Liver (tissue), 9 donors: ENCODE measurements around the gene PPP1R3D. TPM values are rescaled to one million over a fixed set of nuclear protein-coding genes. Genes with fewer than 3 reads are reported as not detected.

Source experiments
- DNase-seq: peaks from one replicate; pipeline ENCODE4 v3.0.0-alpha.2; 2017; ENCODE audit warnings: low spot score
- H3K27ac ChIP-seq, 2 donors: one replicate each; pipeline ENCODE4 v1.7.0; 2013; ENCODE audit warnings: inconsistent platforms in 2 of 2, low read length in 2 of 2, control low read depth in 1 of 2, low read depth in 1 of 2, mild to moderate bottlenecking in 1 of 2
- H3K27me3 ChIP-seq, 4 donors: one replicate each; pipeline versions ENCODE4 v1.6.1 to v1.7.0; 2013; ENCODE audit warnings: low read length in 3 of 4, inconsistent platforms in 1 of 4, mild to moderate bottlenecking in 1 of 4, moderate library complexity in 1 of 4; ENCODE audit not compliant: control insufficient read depth in 4 of 4, insufficient read depth in 4 of 4
- H3K36me3 ChIP-seq, 4 donors: one replicate each; pipeline versions ENCODE4 v1.6.1 to v1.7.0; 2013; ENCODE audit warnings: low read length in 3 of 4, mild to moderate bottlenecking in 3 of 4, low read depth in 1 of 4, moderate library complexity in 1 of 4; ENCODE audit not compliant: control insufficient read depth in 4 of 4, insufficient read depth in 3 of 4
- H3K4me1 ChIP-seq, 4 donors: one replicate each; pipeline versions ENCODE4 v1.6.1 to v1.7.0; 2013; ENCODE audit warnings: low read length in 3 of 4, mild to moderate bottlenecking in 3 of 4, moderate library complexity in 1 of 4; ENCODE audit not compliant: control insufficient read depth in 4 of 4, insufficient read depth in 4 of 4
- H3K4me3 ChIP-seq, 3 donors: one replicate each; pipeline versions ENCODE4 v1.6.1 to v1.7.0; 2013; ENCODE audit warnings: low read length in 3 of 3, control low read depth in 1 of 3, low read depth in 1 of 3, mild to moderate bottlenecking in 1 of 3
- H3K9ac ChIP-seq, 2 donors: one replicate each; pipeline ENCODE4 v1.7.0; 2013; ENCODE audit warnings: low read length in 2 of 2, mild to moderate bottlenecking in 2 of 2, moderate library complexity in 2 of 2, control low read depth in 1 of 2, low read depth in 1 of 2
- H3K9me3 ChIP-seq, 4 donors: one replicate each; pipeline versions ENCODE4 v1.6.1 to v1.7.0; 2013; ENCODE audit warnings: low read length in 3 of 4; ENCODE audit not compliant: control insufficient read depth in 4 of 4
- ATF3 ChIP-seq: IDR thresholded peaks from 2 replicates; pipeline ENCODE4 v1.6.1; 2016; ENCODE audit warnings: antibody characterized with exemption
- CTCF ChIP-seq: fragments of 150-350 bp; IDR thresholded peaks from 2 replicates; pipeline ENCODE4 v1.5.1; 2017; ENCODE audit warnings: improper control_type of control experiment, low read depth, low read length; ENCODE audit not compliant: missing input control
- EGR1 ChIP-seq, 2 donors: IDR thresholded peaks; 2 replicates each; pipeline ENCODE4 v1.6.1; 2016 to 2018; ENCODE audit warnings: antibody characterized with exemption in 2 of 2, low read depth in 2 of 2
- FOXA1 ChIP-seq: IDR thresholded peaks from 2 replicates; pipeline ENCODE4 v1.6.1; 2016; ENCODE audit warnings: antibody characterized with exemption
- FOXA2 ChIP-seq: IDR thresholded peaks from 2 replicates; pipeline ENCODE4 v1.6.1; 2016; ENCODE audit warnings: antibody characterized with exemption
- GABPA ChIP-seq, 2 donors: IDR thresholded peaks in 1 of 2; conservative IDR thresholded peaks in 1 of 2; 2 replicates each; pipeline ENCODE4 v1.6.1; 2016; ENCODE audit warnings: antibody characterized with exemption in 2 of 2, mild to moderate bottlenecking in 1 of 2, moderate library complexity in 1 of 2
- HNF4A ChIP-seq, 2 donors: conservative IDR thresholded peaks; 2 replicates each; pipeline ENCODE4 v1.6.1; 2016; ENCODE audit warnings: antibody characterized with exemption in 2 of 2, mild to moderate bottlenecking in 2 of 2
- HNF4G ChIP-seq: IDR thresholded peaks from 2 replicates; pipeline ENCODE4 v1.6.1; 2016; ENCODE audit warnings: antibody characterized with exemption
- JUND ChIP-seq, 2 donors: IDR thresholded peaks; 2 replicates each; pipeline ENCODE4 v1.6.1; 2016; ENCODE audit warnings: antibody characterized with exemption in 2 of 2
- NR2F2 ChIP-seq: IDR thresholded peaks from 2 replicates; pipeline ENCODE4 v1.6.1; 2016; ENCODE audit warnings: antibody characterized with exemption
- RAD21 ChIP-seq, 2 donors: IDR thresholded peaks; 2 replicates each; pipeline ENCODE4 v1.6.1; 2016; ENCODE audit warnings: antibody characterized with exemption in 2 of 2, mild to moderate bottlenecking in 2 of 2
- RXRA ChIP-seq, 2 donors: IDR thresholded peaks; 2 replicates each; pipeline ENCODE4 v1.6.1; 2017 to 2018; ENCODE audit warnings: antibody characterized with exemption in 2 of 2, mild to moderate bottlenecking in 1 of 2
- SP1 ChIP-seq: IDR thresholded peaks from 2 replicates; pipeline ENCODE4 v1.6.1; 2018; ENCODE audit warnings: antibody characterized with exemption, mild to moderate bottlenecking
- TAF1 ChIP-seq: conservative IDR thresholded peaks from 2 replicates; pipeline ENCODE4 v1.6.1; 2016; ENCODE audit warnings: antibody characterized with exemption, mild to moderate bottlenecking
- YY1 ChIP-seq: IDR thresholded peaks from 2 replicates; pipeline ENCODE4 v1.6.1; 2016; ENCODE audit warnings: antibody characterized with exemption, mild to moderate bottlenecking
- ZBTB33 ChIP-seq: IDR thresholded peaks from 2 replicates; pipeline ENCODE4 v1.6.1; 2016; ENCODE audit warnings: antibody characterized with exemption
- WGBS: extraction: QIAGEN DNeasy Blood & Tissue Kit; methylation state at CpG from one replicate; pipeline ENCODE4 v1.1.7; 2013; 5-methylcytosine and 5-hydroxymethylcytosine counted together
- polyA plus RNA-seq, 2 donors: library from polyadenylated mRNA; stranded (reverse) in 1 of 2; unstranded in 1 of 2; fragments of 200-250 nt in 1 of 2; fragments of >200 nt in 1 of 2; fragmentation: Nextera tagmentation in 1 of 2; extraction: Ambion mirVana in 1 of 2; gene quantifications; one replicate each; pipeline versions ENCODE4 v1.2.1 to v1.2.3, GENCODE V29; 2013 to 2015
- total RNA-seq, 2 donors: library from RNA; depleted of rRNA; stranded (reverse); fragments of >200 nt; gene quantifications; one replicate each; pipeline ENCODE4 v1.2.3, GENCODE V29; 2014
- TF ChIP-seq, protein P1 (sequence below): IDR thresholded peaks from 2 replicates; pipeline ENCODE4 v1.6.1; 2016; ENCODE audit warnings: antibody characterized with exemption
- TF ChIP-seq, protein P2 (sequence below): IDR thresholded peaks from 2 replicates; pipeline ENCODE4 v1.6.1; 2016; ENCODE audit warnings: antibody characterized with exemption, mild to moderate bottlenecking
- donor health status: healthy.
- donor health status: healthy.
- donor health status: healthy.
- donor health status: healthy.
- donor health status: healthy.

PPP1R3D gene
- 1 to 10 TPM; 1.4 to 2.2 TPM for total RNA-seq
- polyA plus RNA-seq = under 1 TPM; 0.28 to 0.66 TPM

DNA sequence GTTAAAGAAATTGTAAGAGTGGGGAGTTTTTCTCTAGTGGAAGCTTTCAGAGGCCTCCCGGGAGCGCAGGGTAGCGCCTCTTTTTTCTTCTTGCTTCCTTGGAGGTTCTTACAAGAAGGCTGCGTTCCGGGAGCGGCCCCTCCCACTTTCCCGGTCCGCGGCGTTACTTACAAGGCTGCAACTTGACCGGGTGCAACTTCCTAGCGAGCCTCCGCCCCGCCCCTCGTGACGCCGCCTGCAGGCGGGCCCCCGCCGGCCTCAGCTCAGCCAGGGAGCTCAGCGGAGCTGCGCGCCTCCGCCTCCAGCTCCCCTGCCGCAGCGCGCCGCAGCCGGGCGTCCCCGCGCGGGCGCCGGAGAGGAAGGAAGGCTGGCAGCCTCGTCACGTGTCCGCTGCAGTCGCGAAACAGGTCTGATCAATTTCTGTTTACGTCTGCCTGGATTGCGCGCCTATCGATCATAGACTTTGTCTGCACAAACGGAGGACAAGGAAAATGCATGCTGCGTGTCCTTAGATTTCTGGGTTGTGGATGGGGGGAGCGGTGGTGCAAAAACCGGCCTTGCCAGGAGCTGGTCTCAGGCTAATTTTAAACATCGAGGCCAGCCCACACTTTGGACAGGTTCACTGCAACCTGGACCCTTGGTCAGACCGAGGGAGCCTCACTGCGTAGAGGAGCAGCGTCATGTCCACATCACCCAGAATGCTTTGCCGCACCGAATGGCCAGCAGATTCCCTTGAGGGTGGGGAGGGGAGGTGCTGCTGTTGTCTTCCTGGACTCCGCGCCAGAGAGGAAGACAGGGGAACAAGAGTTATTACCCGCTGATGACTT lies at the start of gene PPP1R3D, which contains the start of gene FAM217B:
Gene PPP1R3D, minus strand, starts transcription at position 177 of the 827 bp plus-strand sequence. CDS start 374 bp downstream, outside the sequence.
Gene FAM217B, plus strand, starts transcription at position 261 of the 827 bp plus-strand sequence. CDS start 3,555 bp downstream, outside the sequence.
- peak within 1 kb of the TSS; percentile 78 to 97 (median 80) for H3K4me3 ChIP-seq
- peaks cover 8 to 17% (median 13%) of the 10 kb centered on the region in 4 donors for H3K4me1 ChIP-seq
- peaks cover 0 to 8% (median 6%) of the 10 kb centered on the region in 4 donors for H3K36me3 ChIP-seq
- TF ChIP-seq GABPA (IDR thresholded peaks at IDR 0.05 in 1 of 2, conservative IDR thresholded peaks at IDR 0.05 in 1 of 2) = no peak
- peak; percentile 91 for TF ChIP-seq YY1
- TF ChIP-seq HNF4G = peak; percentile 35
- peak; percentile 70 to 76 for TF ChIP-seq HNF4A (conservative IDR thresholded peaks at IDR 0.05)
- TF ChIP-seq RXRA (IDR thresholded peaks at IDR 0.05) = peak in 1 of 2 donors; percentile 21
- peak in 1 of 2 donors; percentile 42 for TF ChIP-seq JUND (IDR thresholded peaks at IDR 0.05)
- TF ChIP-seq ATF3 = no peak
- peak in 1 of 2 donors; percentile 9 for TF ChIP-seq RAD21 (IDR thresholded peaks at IDR 0.05)
- peak; percentile 13 for TF ChIP-seq TAF1
- TF ChIP-seq ZBTB33 = no peak
- TF ChIP-seq SP1 = peak; percentile 42
- TF ChIP-seq, protein P1, sequence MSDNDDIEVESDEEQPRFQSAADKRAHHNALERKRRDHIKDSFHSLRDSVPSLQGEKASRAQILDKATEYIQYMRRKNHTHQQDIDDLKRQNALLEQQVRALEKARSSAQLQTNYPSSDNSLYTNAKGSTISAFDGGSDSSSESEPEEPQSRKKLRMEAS = peak; percentile 38
- no peak for TF ChIP-seq FOXA2
- TF ChIP-seq NR2F2 = peak; percentile 39
- under 1% methylated on average over 57 of the region's 57 CpGs for WGBS
- no peaks in the 10 kb centered on the region for H3K27me3 ChIP-seq
- H3K9me3 ChIP-seq = peaks cover 0 to 2% (median 0%) of the 10 kb centered on the region in 4 donors
- DNase-seq = peak; percentile 88
- peak within 1 kb of the TSS; percentile 52 to 88 for H3K9ac ChIP-seq
- H3K27ac ChIP-seq = peak within 1 kb of the TSS; percentile 96 to 97

DNA sequence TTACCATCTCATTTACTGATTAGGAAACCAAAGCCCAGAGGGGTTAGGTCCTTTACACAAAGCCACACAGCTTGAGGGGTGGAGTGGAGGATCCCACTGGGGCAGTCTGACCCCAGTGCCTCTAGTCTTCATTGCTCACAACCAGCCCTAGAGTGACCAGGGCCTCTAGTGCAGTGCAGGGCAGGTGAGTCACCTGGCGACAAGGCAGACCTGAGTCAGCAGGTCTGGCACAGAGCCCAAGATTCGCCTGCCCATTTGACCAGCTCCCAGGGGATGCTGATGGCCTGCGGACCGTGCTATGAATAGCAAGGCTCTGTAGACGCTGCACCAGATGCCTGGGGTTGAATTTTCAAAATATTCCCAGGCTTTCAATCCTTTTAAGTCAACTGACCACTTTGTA lies 48.0 kb upstream of the PPP1R3D start:
- no peaks in the 10 kb centered on the region for H3K4me1 ChIP-seq
- no peak overlapping the region for H3K9ac ChIP-seq
- 74% methylated on average over 5 of the region's 5 CpGs for WGBS
- no peak overlapping the region for H3K27ac ChIP-seq
- H3K4me3 ChIP-seq = no peak overlapping the region
- no peak for DNase-seq
- no peaks in the 10 kb centered on the region for H3K36me3 ChIP-seq
- TF ChIP-seq CTCF = no peak
- no peak for TF ChIP-seq HNF4A (conservative IDR thresholded peaks at IDR 0.05)
- no peak for TF ChIP-seq TAF1
- TF ChIP-seq EGR1 (IDR thresholded peaks at IDR 0.05; ENCODE audit: low read depth in 2 of 2) = no peak
- TF ChIP-seq JUND (IDR thresholded peaks at IDR 0.05) = no peak
- TF ChIP-seq, protein P1 = no peak
- TF ChIP-seq ATF3 = no peak
- TF ChIP-seq NR2F2 = no peak
- no peak for TF ChIP-seq YY1
- TF ChIP-seq, protein P2, sequence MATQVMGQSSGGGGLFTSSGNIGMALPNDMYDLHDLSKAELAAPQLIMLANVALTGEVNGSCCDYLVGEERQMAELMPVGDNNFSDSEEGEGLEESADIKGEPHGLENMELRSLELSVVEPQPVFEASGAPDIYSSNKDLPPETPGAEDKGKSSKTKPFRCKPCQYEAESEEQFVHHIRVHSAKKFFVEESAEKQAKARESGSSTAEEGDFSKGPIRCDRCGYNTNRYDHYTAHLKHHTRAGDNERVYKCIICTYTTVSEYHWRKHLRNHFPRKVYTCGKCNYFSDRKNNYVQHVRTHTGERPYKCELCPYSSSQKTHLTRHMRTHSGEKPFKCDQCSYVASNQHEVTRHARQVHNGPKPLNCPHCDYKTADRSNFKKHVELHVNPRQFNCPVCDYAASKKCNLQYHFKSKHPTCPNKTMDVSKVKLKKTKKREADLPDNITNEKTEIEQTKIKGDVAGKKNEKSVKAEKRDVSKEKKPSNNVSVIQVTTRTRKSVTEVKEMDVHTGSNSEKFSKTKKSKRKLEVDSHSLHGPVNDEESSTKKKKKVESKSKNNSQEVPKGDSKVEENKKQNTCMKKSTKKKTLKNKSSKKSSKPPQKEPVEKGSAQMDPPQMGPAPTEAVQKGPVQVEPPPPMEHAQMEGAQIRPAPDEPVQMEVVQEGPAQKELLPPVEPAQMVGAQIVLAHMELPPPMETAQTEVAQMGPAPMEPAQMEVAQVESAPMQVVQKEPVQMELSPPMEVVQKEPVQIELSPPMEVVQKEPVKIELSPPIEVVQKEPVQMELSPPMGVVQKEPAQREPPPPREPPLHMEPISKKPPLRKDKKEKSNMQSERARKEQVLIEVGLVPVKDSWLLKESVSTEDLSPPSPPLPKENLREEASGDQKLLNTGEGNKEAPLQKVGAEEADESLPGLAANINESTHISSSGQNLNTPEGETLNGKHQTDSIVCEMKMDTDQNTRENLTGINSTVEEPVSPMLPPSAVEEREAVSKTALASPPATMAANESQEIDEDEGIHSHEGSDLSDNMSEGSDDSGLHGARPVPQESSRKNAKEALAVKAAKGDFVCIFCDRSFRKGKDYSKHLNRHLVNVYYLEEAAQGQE = no peak
- no peak for TF ChIP-seq SP1
- no peak for TF ChIP-seq RXRA (IDR thresholded peaks at IDR 0.05)
- no peak for TF ChIP-seq FOXA1
- TF ChIP-seq ZBTB33 = no peak
- TF ChIP-seq GABPA (IDR thresholded peaks at IDR 0.05 in 1 of 2, conservative IDR thresholded peaks at IDR 0.05 in 1 of 2) = no peak
- TF ChIP-seq RAD21 (IDR thresholded peaks at IDR 0.05) = no peak
- no peak for TF ChIP-seq FOXA2
- TF ChIP-seq HNF4G = no peak
- no peaks in the 10 kb centered on the region for H3K27me3 ChIP-seq
- no peaks in the 10 kb centered on the region for H3K9me3 ChIP-seq
